AG04450 (cell line): ENCODE data around the gene CHPF. TPM values are rescaled to one million over a fixed set of nuclear protein-coding genes. Genes with fewer than 3 reads are reported as not detected.

Experiments used
- CTCF ChIA-PET: fragments of 300-600, 350-600 bp; formaldehyde crosslinking; extraction: SDS; loops from one replicate; lab custom pipeline; 2022; ENCODE audit warnings: antibody characterized with exemption, inconsistent platforms; lab: Charles Lee
- POLR2A ChIA-PET: fragments of 350-600 bp; formaldehyde crosslinking; extraction: SDS; loops from one replicate; lab custom pipeline; 2021; ENCODE audit warnings: antibody characterized with exemption, inconsistent platforms; lab: Yijun Ruan, JAX
- DNase-seq: peaks from one replicate; pipeline ENCODE4 v3.0.0-alpha.2; 2011; ENCODE audit warnings: low read depth, low spot score
- H3K27ac ChIP-seq: one replicate; pipeline ENCODE4 v1.5.1; 2012; ENCODE audit warnings: low read depth, low read length, control low read depth
- H3K27me3 ChIP-seq: one replicate; pipeline ENCODE4 v1.6.0; 2012; ENCODE audit warnings: low read length; ENCODE audit not compliant: control insufficient read depth, insufficient read depth
- H3K4me3 ChIP-seq: 2 replicates; pipeline ENCODE4 v1.5.1; 2011; ENCODE audit warnings: mild to moderate bottlenecking, low read depth, low read length, control low read depth
- H3K9me3 ChIP-seq: 2 replicates; pipeline ENCODE4 v1.5.1; 2012; ENCODE audit warnings: low read length; ENCODE audit not compliant: control insufficient read depth, insufficient read depth
- polyA minus RNA-seq: library from RNA; depleted of rRNA, polyadenylated mRNA; stranded (reverse); fragments of >200 nt; gene quantifications from 2 replicates; pipeline ENCODE4 v1.2.3, GENCODE V29; 2011; rRNA and poly(A)+ RNA removed
- polyA plus RNA-seq: library from polyadenylated mRNA; depleted of rRNA; stranded (reverse); fragments of >200 nt; gene quantifications from 2 replicates; pipeline ENCODE4 v1.2.3, GENCODE V29; 2011; rRNA removed
- TF ChIP-seq, protein P1 (sequence below): IDR thresholded peaks from 2 replicates; pipeline ENCODE4 v1.5.1; 2011; ENCODE audit warnings: low read depth, low read length, control low read depth, inconsistent platforms

The CHPF gene, protein sequence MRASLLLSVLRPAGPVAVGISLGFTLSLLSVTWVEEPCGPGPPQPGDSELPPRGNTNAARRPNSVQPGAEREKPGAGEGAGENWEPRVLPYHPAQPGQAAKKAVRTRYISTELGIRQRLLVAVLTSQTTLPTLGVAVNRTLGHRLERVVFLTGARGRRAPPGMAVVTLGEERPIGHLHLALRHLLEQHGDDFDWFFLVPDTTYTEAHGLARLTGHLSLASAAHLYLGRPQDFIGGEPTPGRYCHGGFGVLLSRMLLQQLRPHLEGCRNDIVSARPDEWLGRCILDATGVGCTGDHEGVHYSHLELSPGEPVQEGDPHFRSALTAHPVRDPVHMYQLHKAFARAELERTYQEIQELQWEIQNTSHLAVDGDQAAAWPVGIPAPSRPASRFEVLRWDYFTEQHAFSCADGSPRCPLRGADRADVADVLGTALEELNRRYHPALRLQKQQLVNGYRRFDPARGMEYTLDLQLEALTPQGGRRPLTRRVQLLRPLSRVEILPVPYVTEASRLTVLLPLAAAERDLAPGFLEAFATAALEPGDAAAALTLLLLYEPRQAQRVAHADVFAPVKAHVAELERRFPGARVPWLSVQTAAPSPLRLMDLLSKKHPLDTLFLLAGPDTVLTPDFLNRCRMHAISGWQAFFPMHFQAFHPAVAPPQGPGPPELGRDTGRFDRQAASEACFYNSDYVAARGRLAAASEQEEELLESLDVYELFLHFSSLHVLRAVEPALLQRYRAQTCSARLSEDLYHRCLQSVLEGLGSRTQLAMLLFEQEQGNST
- 24.4 and 37.2 TPM in 2 replicates for polyA plus RNA-seq
- 11.5 and 12.1 TPM in 2 replicates for polyA minus RNA-seq

DNA sequence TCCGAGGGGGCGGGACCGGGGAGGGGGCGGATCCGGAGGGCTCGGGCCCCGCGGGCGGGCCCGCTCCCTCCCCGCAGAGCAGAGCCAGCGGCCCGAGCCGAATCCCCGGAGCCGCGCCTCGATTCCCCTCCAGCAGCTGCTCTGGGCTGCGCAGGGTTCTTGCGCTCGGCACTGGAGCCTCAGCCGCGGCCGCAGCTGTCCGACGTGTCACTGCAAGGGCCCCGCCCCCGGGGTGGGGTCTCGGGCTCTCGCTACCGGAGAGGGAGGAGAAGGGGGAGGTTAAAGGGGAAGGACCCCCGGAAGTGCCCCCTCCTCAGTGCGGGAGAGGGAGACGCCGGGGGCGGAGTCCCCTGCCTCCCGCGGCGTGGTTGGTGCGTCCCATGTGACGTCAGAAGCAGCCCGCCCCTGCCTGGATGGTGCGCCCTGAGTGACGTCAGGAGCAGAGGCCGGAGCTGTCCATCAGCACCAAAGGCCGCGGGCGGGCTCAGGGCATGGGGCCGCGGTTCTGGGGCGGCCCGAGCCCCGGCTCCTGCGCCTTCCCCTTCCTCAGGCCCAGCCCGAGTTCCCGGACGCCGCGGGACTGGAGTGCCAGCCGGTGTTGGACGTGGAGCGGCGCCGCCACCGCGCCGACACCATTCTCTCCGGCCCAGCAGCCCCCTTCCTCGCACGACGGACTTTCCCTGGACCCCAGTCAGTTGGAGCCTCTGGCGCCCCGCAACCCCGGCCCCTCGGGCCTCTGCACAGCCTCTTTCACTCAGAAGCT lies at the start of gene CHPF, which contains the start of gene TMEM198:
Gene CHPF (minus strand): TSS at position 214 of the 763 bp plus-strand sequence. CDS start 271 bp downstream, outside the sequence.
Gene TMEM198 (plus strand): TSS at position 433 of the 763 bp plus-strand sequence. CDS start 700 bp downstream, outside the sequence.
- Histone ChIP-seq H3K4me3 (peak within 1 kb of the TSS; percentile 75), H3K9me3 (no peaks in the 10 kb centered on the region; the same call in 1 of the 2 replicates), H3K27me3 (no peaks in the 10 kb centered on the region), H3K27ac (peak within 1 kb of the TSS; percentile 78)
- ChIA-PET POLR2A (interaction anchor here (1.2 to 1.6 kb wide), 4 partner anchors 9 to 54 kb away, joined by 5 to 10 read pairs (median 8); partner anchors contain the start of genes OBSL1 and STK11IP), CTCF (interaction anchor here (0.7 to 4.4 kb wide), 5 partner anchors 14 to 98 kb away, joined by 3 to 30 read pairs (median 4); no protein-coding TSS in a partner anchor)
- DNase-seq: peak; percentile 95
- TF ChIP-seq, protein P1, sequence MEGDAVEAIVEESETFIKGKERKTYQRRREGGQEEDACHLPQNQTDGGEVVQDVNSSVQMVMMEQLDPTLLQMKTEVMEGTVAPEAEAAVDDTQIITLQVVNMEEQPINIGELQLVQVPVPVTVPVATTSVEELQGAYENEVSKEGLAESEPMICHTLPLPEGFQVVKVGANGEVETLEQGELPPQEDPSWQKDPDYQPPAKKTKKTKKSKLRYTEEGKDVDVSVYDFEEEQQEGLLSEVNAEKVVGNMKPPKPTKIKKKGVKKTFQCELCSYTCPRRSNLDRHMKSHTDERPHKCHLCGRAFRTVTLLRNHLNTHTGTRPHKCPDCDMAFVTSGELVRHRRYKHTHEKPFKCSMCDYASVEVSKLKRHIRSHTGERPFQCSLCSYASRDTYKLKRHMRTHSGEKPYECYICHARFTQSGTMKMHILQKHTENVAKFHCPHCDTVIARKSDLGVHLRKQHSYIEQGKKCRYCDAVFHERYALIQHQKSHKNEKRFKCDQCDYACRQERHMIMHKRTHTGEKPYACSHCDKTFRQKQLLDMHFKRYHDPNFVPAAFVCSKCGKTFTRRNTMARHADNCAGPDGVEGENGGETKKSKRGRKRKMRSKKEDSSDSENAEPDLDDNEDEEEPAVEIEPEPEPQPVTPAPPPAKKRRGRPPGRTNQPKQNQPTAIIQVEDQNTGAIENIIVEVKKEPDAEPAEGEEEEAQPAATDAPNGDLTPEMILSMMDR: no peak

DNA sequence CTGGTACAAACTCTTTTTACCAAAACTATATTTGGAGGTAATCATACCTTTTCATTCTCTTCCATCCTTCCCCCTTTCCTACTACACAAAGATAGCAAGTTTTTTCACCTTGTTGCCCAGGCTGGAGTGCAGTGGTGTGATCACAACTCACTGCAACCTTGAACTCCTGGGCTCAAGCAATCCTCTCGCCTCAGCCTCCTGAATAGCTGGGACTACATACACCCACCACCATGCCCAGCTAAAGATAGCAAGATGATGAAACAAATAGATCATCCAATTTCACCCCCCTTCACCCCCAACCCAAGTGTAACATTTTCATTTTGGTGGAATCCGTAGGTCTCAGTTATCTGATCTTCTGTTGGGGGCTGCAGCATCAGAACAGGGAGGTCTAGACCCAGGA lies 49.5 kb upstream of the CHPF start:
- H3K4me3 ChIP-seq: no peak overlapping the region
- H3K27me3 ChIP-seq: peaks cover 14% of the 10 kb centered on the region
- no peak for DNase-seq
- ChIA-PET CTCF (no interaction called here), POLR2A (no interaction called here)
- no peak overlapping the region for H3K27ac ChIP-seq
- H3K9me3 ChIP-seq: no peaks in the 10 kb centered on the region; the same call in 1 of the 2 replicates
- TF ChIP-seq, protein P1: no peak

DNA sequence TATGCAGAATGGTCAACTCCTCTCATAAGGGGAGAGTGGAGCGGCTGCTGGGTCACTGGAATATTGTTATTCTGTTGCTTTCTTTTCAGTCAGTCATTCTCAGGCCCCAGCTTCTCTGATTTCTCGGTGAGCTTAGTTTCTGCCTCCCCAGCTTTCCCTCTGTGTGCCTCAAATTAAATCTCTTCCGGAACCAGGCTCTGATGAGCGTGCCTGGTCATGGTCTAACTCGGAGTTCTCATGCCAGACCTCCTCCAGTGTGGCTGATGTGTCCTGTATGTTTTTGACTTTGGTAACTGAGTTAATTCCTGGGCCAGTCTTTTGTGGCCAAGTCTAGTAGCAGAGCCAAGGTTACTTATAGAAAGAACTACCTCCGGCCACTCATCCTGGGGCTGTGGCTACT lies 49.1 kb upstream of the CHPF start:
- CTCF ChIA-PET: no interaction called here
- TF ChIP-seq, protein P1: no peak

GRCh38 chr2:219591091-219591490 lies 47.5 kb upstream of the CHPF start:
- Histone ChIP-seq H3K27ac (no peak overlapping the region), H3K4me3 (no peak overlapping the region), H3K27me3 (peaks cover 16% of the 10 kb centered on the region), H3K9me3 (no peaks in the 10 kb centered on the region)
- DNase-seq: no peak
- TF ChIP-seq, protein P1: no peak
- POLR2A ChIA-PET: no interaction called here
- CTCF ChIA-PET: interaction anchor here (0.7 to 1.2 kb wide), 2 partner anchors 52 to 77 kb away, joined by 4 read pairs; no protein-coding TSS in a partner anchor

More for the DNA sequence above, 49.1 kb upstream of the CHPF start:
- Histone ChIP-seq H3K9me3 (no peaks in the 10 kb centered on the region; the same call in 1 of the 2 replicates), H3K4me3 (no peak overlapping the region), H3K27ac (no peak overlapping the region), H3K27me3 (peaks cover 14% of the 10 kb centered on the region)
- DNase-seq: no peak
- POLR2A ChIA-PET: no interaction called here
